ENCODE measurements around the gene MARCKS. TPM values are rescaled to one million over a fixed set of nuclear protein-coding genes. Genes with fewer than 3 reads are reported as not detected.

The MARCKS gene
- polyA plus RNA-seq, 1 donor (not counting 4 experiments of a cell fraction or from before 2014, with no cell fraction given): 50.8 TPM

- no peak overlapping the region for H3K27ac ChIP-seq (ENCODE audit: control insufficient read depth, insufficient read depth, low read length)
- FAIRE-seq (no peak), DNase-seq (ENCODE audit: low read depth, low spot score) (no peak)
- no peak for TF ChIP-seq CTCF (optimal IDR thresholded peaks at IDR 0.05 in 1 of 3, IDR thresholded peaks at IDR 0.05 in 1 of 3, conservative IDR thresholded peaks at IDR 0.05 in 1 of 3; ENCODE audit: extremely low read depth in 1 of 3, insufficient read depth in 2 of 3, low read length in 3 of 3)
- TF ChIP-seq EZH2 (IDR thresholded peaks at IDR 0.05; ENCODE audit: low read length): no peak
- no peak overlapping the region for H3K4me3 ChIP-seq (ENCODE audit: control insufficient read depth in 2 of 3, extremely low read depth in 1 of 3, insufficient read depth in 2 of 3, low read depth in 1 of 3, low read length in 3 of 3)
- no peaks in the 10 kb centered on the region for H3K9me3 ChIP-seq (ENCODE audit: control insufficient read depth, low read depth, low read length)
- no peaks in the 10 kb centered on the region for H3K27me3 ChIP-seq (ENCODE audit: control insufficient read depth, extremely low read depth, insufficient read depth, low read length)
- dilution Hi-C loops (cut with MboI; ENCODE audit: extremely low pct_ligation_motif_present, low sequenced_read_pairs): loop anchor here (25.0 kb wide), 1 partner anchor 1097 kb away; no protein-coding TSS in a partner anchor
- H3K4me1 ChIP-seq (ENCODE audit: control insufficient read depth, extremely low read depth, insufficient read depth, low read length): no peaks in the 10 kb centered on the region
- H3K4me2 ChIP-seq (ENCODE audit: control insufficient read depth, extremely low read depth, insufficient read depth, low read depth, low read length): no peak overlapping the region
- no peaks in the 10 kb centered on the region for H3K79me2 ChIP-seq (ENCODE audit: control insufficient read depth, insufficient read depth, low read length)
- no peak overlapping the region for H2AFZ ChIP-seq (ENCODE audit: control insufficient read depth, low read length)
- no peak overlapping the region for H3K9ac ChIP-seq (ENCODE audit: control insufficient read depth, extremely low read depth, insufficient read depth, low read length)
- no peaks in the 10 kb centered on the region for H4K20me1 ChIP-seq (ENCODE audit: control insufficient read depth, extremely low read depth, insufficient read depth, low read length)
- no peaks in the 10 kb centered on the region for H3K36me3 ChIP-seq (ENCODE audit: control insufficient read depth in 2 of 2, extremely low read depth in 1 of 2, insufficient read depth in 2 of 2, low read length in 2 of 2)
- H3K9me1 ChIP-seq (ENCODE audit: control insufficient read depth, extremely low read depth, insufficient read depth, low read length): no peaks in the 10 kb centered on the region
Measured at GRCh38 chr6:113884011-113884410, 26.9 kb downstream of the MARCKS start.

- FAIRE-seq: no peak
- no peaks in the 10 kb centered on the region for H3K36me3 ChIP-seq (ENCODE audit: control insufficient read depth in 2 of 2, extremely low read depth in 1 of 2, insufficient read depth in 2 of 2, low read length in 2 of 2)
- no peak overlapping the region for H3K27ac ChIP-seq (ENCODE audit: control insufficient read depth, insufficient read depth, low read length)
- dilution Hi-C loops (cut with MboI; ENCODE audit: extremely low pct_ligation_motif_present, low sequenced_read_pairs): loop anchor here (25.0 kb wide), 1 partner anchor 1099 kb away; no protein-coding TSS in a partner anchor
- no peaks in the 10 kb centered on the region for H3K9me3 ChIP-seq (ENCODE audit: control insufficient read depth, low read depth, low read length)
- H3K4me2 ChIP-seq (ENCODE audit: control insufficient read depth, extremely low read depth, insufficient read depth, low read depth, low read length): no peak overlapping the region
- no peaks in the 10 kb centered on the region for H3K4me1 ChIP-seq (ENCODE audit: control insufficient read depth, extremely low read depth, insufficient read depth, low read length)
- H3K79me2 ChIP-seq (ENCODE audit: control insufficient read depth, insufficient read depth, low read length): no peaks in the 10 kb centered on the region
- DNase-seq (ENCODE audit: low read depth, low spot score): no peak
- H3K27me3 ChIP-seq (ENCODE audit: control insufficient read depth, extremely low read depth, insufficient read depth, low read length): no peaks in the 10 kb centered on the region
- TF ChIP-seq EZH2 (IDR thresholded peaks at IDR 0.05; ENCODE audit: low read length) (no peak), CTCF (optimal IDR thresholded peaks at IDR 0.05 in 1 of 3, IDR thresholded peaks at IDR 0.05 in 1 of 3, conservative IDR thresholded peaks at IDR 0.05 in 1 of 3; ENCODE audit: extremely low read depth in 1 of 3, insufficient read depth in 2 of 3, low read length in 3 of 3) (no peak)
- no peak overlapping the region for H3K4me3 ChIP-seq (ENCODE audit: control insufficient read depth in 2 of 3, extremely low read depth in 1 of 3, insufficient read depth in 2 of 3, low read depth in 1 of 3, low read length in 3 of 3)
- no peaks in the 10 kb centered on the region for H3K9me1 ChIP-seq (ENCODE audit: control insufficient read depth, extremely low read depth, insufficient read depth, low read length)
- no peak overlapping the region for H2AFZ ChIP-seq (ENCODE audit: control insufficient read depth, low read length)
- no peaks in the 10 kb centered on the region for H4K20me1 ChIP-seq (ENCODE audit: control insufficient read depth, extremely low read depth, insufficient read depth, low read length)
- no peak overlapping the region for H3K9ac ChIP-seq (ENCODE audit: control insufficient read depth, extremely low read depth, insufficient read depth, low read length)
Measured at GRCh38 chr6:113886512-113886911, 29.4 kb downstream of the MARCKS start.

Measured in keratinocyte (primary cell).